Neutrophil (primary cell): ENCODE data around the gene TMEM86B.

ENCODE experiments used
- H3K27ac ChIP-seq: fragments of 200-600 bp; sonication (generic); 2 replicates; pipeline ENCODE4 v1.5.1; 2016; ENCODE audit warnings: mild to moderate bottlenecking, moderate library complexity
- H3K27me3 ChIP-seq: fragments of 200-600 bp; sonication (generic); 2 replicates; pipeline ENCODE4 v1.6.0; 2016; ENCODE audit warnings: mild to moderate bottlenecking
- H3K36me3 ChIP-seq: fragments of 200-600 bp; sonication (generic); 2 replicates; pipeline ENCODE4 v1.5.1; 2017
- H3K4me1 ChIP-seq, 2 experiments: fragments of 200-600 bp in 1 of 2; sonication (generic) in 1 of 2; 1 replicate in 1 of 2; 2 replicates in 1 of 2; pipeline versions ENCODE4 v1.5.1 to v1.6.1; 2013 to 2016; ENCODE audit warnings: low read depth in 1 of 2, low read length in 1 of 2, mild to moderate bottlenecking in 1 of 2, moderate library complexity in 1 of 2; ENCODE audit not compliant: control insufficient read depth in 1 of 2, insufficient read depth in 1 of 2
- H3K4me3 ChIP-seq, 2 experiments: fragments of 200-600 bp in 1 of 2; sonication (generic) in 1 of 2; 1 replicate in 1 of 2; 2 replicates in 1 of 2; pipeline ENCODE4 v1.5.1; 2013 to 2016; ENCODE audit warnings: low read depth in 1 of 2, low read length in 1 of 2, mild to moderate bottlenecking in 1 of 2, moderate library complexity in 1 of 2
- H3K9me3 ChIP-seq: fragments of 200-600 bp; sonication (generic); 2 replicates; pipeline ENCODE4 v1.5.1; 2016
- CTCF ChIP-seq: fragments of 200-600 bp; sonication (generic); IDR thresholded peaks from 2 replicates; pipeline ENCODE4 v1.5.1; 2016; ENCODE audit warnings: antibody characterized with exemption

The TMEM86B gene

GRCh38 chr19:55242517-55242916, 14.0 kb upstream of the TMEM86B start:
- no peak overlapping the region for H3K27ac ChIP-seq
- no peaks in the 10 kb centered on the region for H3K4me1 ChIP-seq
- H3K27me3 ChIP-seq: no peaks in the 10 kb centered on the region
- no peak for TF ChIP-seq CTCF
- no peak overlapping the region for H3K4me3 ChIP-seq
- no peaks in the 10 kb centered on the region for H3K9me3 ChIP-seq
- peaks cover 94% of the 10 kb centered on the region for H3K36me3 ChIP-seq

GRCh38 chr19:55241935-55242464, 13.4 kb upstream of the TMEM86B start:
- Histone ChIP-seq H3K4me3 (no peak overlapping the region), H3K9me3 (no peaks in the 10 kb centered on the region), H3K36me3 (peaks cover 98% of the 10 kb centered on the region), H3K27me3 (no peaks in the 10 kb centered on the region), H3K4me1 (no peaks in the 10 kb centered on the region), H3K27ac (no peak overlapping the region)
- no peak for TF ChIP-seq CTCF

- no peak overlapping the region for H3K27ac ChIP-seq
- H3K4me3 ChIP-seq: no peak overlapping the region
- H3K9me3 ChIP-seq: no peaks in the 10 kb centered on the region
- peaks cover 98% of the 10 kb centered on the region for H3K36me3 ChIP-seq
- no peak for TF ChIP-seq CTCF
- H3K27me3 ChIP-seq: no peaks in the 10 kb centered on the region
- no peaks in the 10 kb centered on the region for H3K4me1 ChIP-seq
These were observed 12.8 kb upstream of the TMEM86B start for GRCh38 chr19:55241143-55241934.

- Histone ChIP-seq H3K27me3 (no peaks in the 10 kb centered on the region), H3K36me3 (peaks cover 98% of the 10 kb centered on the region), H3K4me3 (no peak overlapping the region), H3K4me1 (no peaks in the 10 kb centered on the region), H3K27ac (no peak overlapping the region), H3K9me3 (no peaks in the 10 kb centered on the region)
- no peak for TF ChIP-seq CTCF
These were observed 12.1 kb upstream of the TMEM86B start for GRCh38 chr19:55240713-55241020.

GRCh38 chr19:55239004-55239403, 10.4 kb upstream of the TMEM86B start:
- Histone ChIP-seq H3K4me1 (no peaks in the 10 kb centered on the region), H3K9me3 (no peaks in the 10 kb centered on the region), H3K36me3 (peaks cover 96% of the 10 kb centered on the region), H3K27ac (no peak overlapping the region), H3K27me3 (no peaks in the 10 kb centered on the region), H3K4me3 (no peak overlapping the region)
- no peak for TF ChIP-seq CTCF
